WTC11 (cell line): Measurements from ENCODE around the gene ALDH3B1. TPM values are rescaled to one million over a fixed set of nuclear protein-coding genes. Genes with fewer than 3 reads are reported as not detected.
A peak's percentile ranks its signal among the peaks of the same experiment; 100 is the strongest.

ENCODE experiments used
- ATAC-seq: fragments of 200-7000 bp; cut with Tn5 transposase; 2 replicates; pipeline ENCODE4 v1.10.0; 2021; ENCODE audit warnings: mild to moderate bottlenecking, moderate library complexity
- CTCF ChIA-PET: fragments of 300-600 bp; sonication (Branson Sonifier 250); formaldehyde crosslinking; loops from one replicate; lab custom pipeline; 2021; ENCODE audit warnings: antibody characterized with exemption; lab: Charles Lee
- POLR2A ChIA-PET: fragments of 350-600 bp; sonication (Branson Sonifier 250); formaldehyde crosslinking; loops from one replicate; lab custom pipeline; 2021; ENCODE audit warnings: antibody characterized with exemption; lab: Charles Lee
- DNase-seq: peaks from one replicate; pipeline ENCODE4 v3.0.0; 2021; ENCODE audit warnings: low spot score
- H3K27ac Mint-ChIP-seq: 2 replicates; pipeline ENCODE4 v1.8.0; 2021; ENCODE audit warnings: mixed read lengths
- H3K27me3 Mint-ChIP-seq: 2 replicates; pipeline ENCODE4 v1.8.0; 2021; ENCODE audit warnings: low read depth, mild to moderate bottlenecking, moderate library complexity, mixed read lengths
- H3K36me3 Mint-ChIP-seq: 2 replicates; pipeline ENCODE4 v1.8.0; 2021; ENCODE audit warnings: mixed read lengths
- H3K4me1 Mint-ChIP-seq: 2 replicates; pipeline ENCODE4 v1.8.0; 2022; ENCODE audit warnings: mixed read lengths
- H3K4me3 Mint-ChIP-seq: 2 replicates; pipeline ENCODE4 v1.8.0; 2021; ENCODE audit warnings: mild to moderate bottlenecking, moderate library complexity, mixed read lengths
- H3K9me3 Mint-ChIP-seq: 2 replicates; pipeline ENCODE4 v1.8.0; 2021; ENCODE audit warnings: mixed read lengths
- ETV6 ChIP-seq: sonication (generic); formaldehyde crosslinking; IDR thresholded peaks from 2 replicates; pipeline ENCODE4 v1.8.1; 2022; ENCODE audit warnings: mild to moderate bottlenecking, missing genetic modification reagents
- MXD4 ChIP-seq: fragments of 250-450 bp; sonication (Bioruptor Pico); IDR thresholded peaks from 2 replicates; pipeline ENCODE4 v1.8.0; 2021; ENCODE audit warnings: mild to moderate bottlenecking, moderate library complexity, borderline replicate concordance
- SMAD3 ChIP-seq: sonication (generic); formaldehyde crosslinking; IDR thresholded peaks from 2 replicates; pipeline ENCODE4 v1.8.0; 2022; ENCODE audit warnings: missing genetic modification reagents, mild to moderate bottlenecking, borderline replicate concordance
- ZNF121 ChIP-seq: sonication (generic); formaldehyde crosslinking; IDR thresholded peaks from 2 replicates; pipeline ENCODE4 v1.8.0; 2023; ENCODE audit warnings: missing genetic modification reagents
- total RNA-seq: library from RNA; stranded (reverse); gene quantifications from 3 replicates; pipeline ENCODE4 v1.2.3, GENCODE V29; 2021
- TF ChIP-seq, protein P1 (sequence below): fragments of 250-450 bp; sonication (Bioruptor Pico); IDR thresholded peaks from 2 replicates; pipeline ENCODE4 v1.9.0; 2021; ENCODE audit warnings: mild to moderate bottlenecking, borderline replicate concordance
- TF ChIP-seq, protein P2 (sequence below): sonication (generic); formaldehyde crosslinking; IDR thresholded peaks from 2 replicates; pipeline ENCODE4 v1.8.0; 2022; ENCODE audit warnings: missing genetic modification reagents
- TF ChIP-seq, protein P3 (sequence below): fragments of 250-450 bp; sonication (Bioruptor Pico); IDR thresholded peaks from 2 replicates; pipeline ENCODE4 v2.1.2; 2022; ENCODE audit warnings: mild to moderate bottlenecking, moderate library complexity
- TF ChIP-seq, protein P4 (sequence below): sonication (generic); formaldehyde crosslinking; IDR thresholded peaks from 2 replicates; pipeline ENCODE4 v1.8.1; 2022; ENCODE audit warnings: low read depth, mild to moderate bottlenecking, moderate library complexity, missing genetic modification reagents, borderline replicate concordance
- TF ChIP-seq, protein P5 (sequence below): sonication (generic); formaldehyde crosslinking; conservative IDR thresholded peaks from 2 replicates; pipeline ENCODE4 v1.8.1; 2023; ENCODE audit warnings: mild to moderate bottlenecking, low read depth, missing genetic modification reagents, moderate library complexity
- TF ChIP-seq, protein P6 (sequence below): sonication (generic); formaldehyde crosslinking; IDR thresholded peaks from 2 replicates; pipeline ENCODE4 v1.8.1; 2023; ENCODE audit warnings: mild to moderate bottlenecking, missing genetic modification reagents

Gene ALDH3B1
- total RNA-seq, 1 experiment from 2014 or later: 0.46 TPM

GRCh38 chr11:68056317-68057285 is 46.5 kb downstream of the ALDH3B1 start:
- Mint-ChIP-seq H3K4me3 (no peak overlapping the region), H3K27me3 (no peaks in the 10 kb centered on the region), H3K9me3 (no peaks in the 10 kb centered on the region), H3K27ac (peak overlapping the region; percentile 80), H3K36me3 (peaks cover 38% of the 10 kb centered on the region), H3K4me1 (peaks cover 3% of the 10 kb centered on the region)
- DNase-seq (no peak), ATAC-seq (no peak)
- POLR2A ChIA-PET: interaction anchor here (0.6 to 0.7 kb wide), 2 partner anchors 17 to 129 kb away, joined by 3 to 5 read pairs; no protein-coding TSS in a partner anchor
- CTCF ChIA-PET: interaction anchor here (1.1 kb wide), 1 partner anchor 153 kb away, joined by 3 read pairs; no protein-coding TSS in a partner anchor
- TF ChIP-seq, protein P1, sequence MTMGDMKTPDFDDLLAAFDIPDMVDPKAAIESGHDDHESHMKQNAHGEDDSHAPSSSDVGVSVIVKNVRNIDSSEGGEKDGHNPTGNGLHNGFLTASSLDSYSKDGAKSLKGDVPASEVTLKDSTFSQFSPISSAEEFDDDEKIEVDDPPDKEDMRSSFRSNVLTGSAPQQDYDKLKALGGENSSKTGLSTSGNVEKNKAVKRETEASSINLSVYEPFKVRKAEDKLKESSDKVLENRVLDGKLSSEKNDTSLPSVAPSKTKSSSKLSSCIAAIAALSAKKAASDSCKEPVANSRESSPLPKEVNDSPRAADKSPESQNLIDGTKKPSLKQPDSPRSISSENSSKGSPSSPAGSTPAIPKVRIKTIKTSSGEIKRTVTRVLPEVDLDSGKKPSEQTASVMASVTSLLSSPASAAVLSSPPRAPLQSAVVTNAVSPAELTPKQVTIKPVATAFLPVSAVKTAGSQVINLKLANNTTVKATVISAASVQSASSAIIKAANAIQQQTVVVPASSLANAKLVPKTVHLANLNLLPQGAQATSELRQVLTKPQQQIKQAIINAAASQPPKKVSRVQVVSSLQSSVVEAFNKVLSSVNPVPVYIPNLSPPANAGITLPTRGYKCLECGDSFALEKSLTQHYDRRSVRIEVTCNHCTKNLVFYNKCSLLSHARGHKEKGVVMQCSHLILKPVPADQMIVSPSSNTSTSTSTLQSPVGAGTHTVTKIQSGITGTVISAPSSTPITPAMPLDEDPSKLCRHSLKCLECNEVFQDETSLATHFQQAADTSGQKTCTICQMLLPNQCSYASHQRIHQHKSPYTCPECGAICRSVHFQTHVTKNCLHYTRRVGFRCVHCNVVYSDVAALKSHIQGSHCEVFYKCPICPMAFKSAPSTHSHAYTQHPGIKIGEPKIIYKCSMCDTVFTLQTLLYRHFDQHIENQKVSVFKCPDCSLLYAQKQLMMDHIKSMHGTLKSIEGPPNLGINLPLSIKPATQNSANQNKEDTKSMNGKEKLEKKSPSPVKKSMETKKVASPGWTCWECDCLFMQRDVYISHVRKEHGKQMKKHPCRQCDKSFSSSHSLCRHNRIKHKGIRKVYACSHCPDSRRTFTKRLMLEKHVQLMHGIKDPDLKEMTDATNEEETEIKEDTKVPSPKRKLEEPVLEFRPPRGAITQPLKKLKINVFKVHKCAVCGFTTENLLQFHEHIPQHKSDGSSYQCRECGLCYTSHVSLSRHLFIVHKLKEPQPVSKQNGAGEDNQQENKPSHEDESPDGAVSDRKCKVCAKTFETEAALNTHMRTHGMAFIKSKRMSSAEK (CRISPR knock-in tag): no peak
- no peak for TF ChIP-seq MXD4
- TF ChIP-seq ZNF121 (CRISPR knock-in tag): peak; percentile 83
- TF ChIP-seq, protein P2, sequence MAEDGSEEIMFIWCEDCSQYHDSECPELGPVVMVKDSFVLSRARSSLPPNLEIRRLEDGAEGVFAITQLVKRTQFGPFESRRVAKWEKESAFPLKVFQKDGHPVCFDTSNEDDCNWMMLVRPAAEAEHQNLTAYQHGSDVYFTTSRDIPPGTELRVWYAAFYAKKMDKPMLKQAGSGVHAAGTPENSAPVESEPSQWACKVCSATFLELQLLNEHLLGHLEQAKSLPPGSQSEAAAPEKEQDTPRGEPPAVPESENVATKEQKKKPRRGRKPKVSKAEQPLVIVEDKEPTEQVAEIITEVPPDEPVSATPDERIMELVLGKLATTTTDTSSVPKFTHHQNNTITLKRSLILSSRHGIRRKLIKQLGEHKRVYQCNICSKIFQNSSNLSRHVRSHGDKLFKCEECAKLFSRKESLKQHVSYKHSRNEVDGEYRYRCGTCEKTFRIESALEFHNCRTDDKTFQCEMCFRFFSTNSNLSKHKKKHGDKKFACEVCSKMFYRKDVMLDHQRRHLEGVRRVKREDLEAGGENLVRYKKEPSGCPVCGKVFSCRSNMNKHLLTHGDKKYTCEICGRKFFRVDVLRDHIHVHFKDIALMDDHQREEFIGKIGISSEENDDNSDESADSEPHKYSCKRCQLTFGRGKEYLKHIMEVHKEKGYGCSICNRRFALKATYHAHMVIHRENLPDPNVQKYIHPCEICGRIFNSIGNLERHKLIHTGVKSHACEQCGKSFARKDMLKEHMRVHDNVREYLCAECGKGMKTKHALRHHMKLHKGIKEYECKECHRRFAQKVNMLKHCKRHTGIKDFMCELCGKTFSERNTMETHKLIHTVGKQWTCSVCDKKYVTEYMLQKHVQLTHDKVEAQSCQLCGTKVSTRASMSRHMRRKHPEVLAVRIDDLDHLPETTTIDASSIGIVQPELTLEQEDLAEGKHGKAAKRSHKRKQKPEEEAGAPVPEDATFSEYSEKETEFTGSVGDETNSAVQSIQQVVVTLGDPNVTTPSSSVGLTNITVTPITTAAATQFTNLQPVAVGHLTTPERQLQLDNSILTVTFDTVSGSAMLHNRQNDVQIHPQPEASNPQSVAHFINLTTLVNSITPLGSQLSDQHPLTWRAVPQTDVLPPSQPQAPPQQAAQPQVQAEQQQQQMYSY (CRISPR knock-in tag): no peak

GRCh38 chr11:68057807-68058206 is 47.7 kb downstream of the ALDH3B1 start:
- 0 out of 2 replicates have a peak overlapping the region, but pooled peaks have one; percentile 21 for H3K27ac Mint-ChIP-seq
- H3K36me3 Mint-ChIP-seq: peaks cover 50% of the 10 kb centered on the region
- H3K27me3 Mint-ChIP-seq: no peaks in the 10 kb centered on the region
- ATAC-seq: no peak
- H3K4me1 Mint-ChIP-seq: no peaks in the 10 kb centered on the region
- no peak for DNase-seq
- no peaks in the 10 kb centered on the region for H3K9me3 Mint-ChIP-seq
- ChIA-PET POLR2A (no interaction called here), CTCF (no interaction called here)
- TF ChIP-seq ETV6 (CRISPR knock-in tag): no peak
- TF ChIP-seq, protein P3, sequence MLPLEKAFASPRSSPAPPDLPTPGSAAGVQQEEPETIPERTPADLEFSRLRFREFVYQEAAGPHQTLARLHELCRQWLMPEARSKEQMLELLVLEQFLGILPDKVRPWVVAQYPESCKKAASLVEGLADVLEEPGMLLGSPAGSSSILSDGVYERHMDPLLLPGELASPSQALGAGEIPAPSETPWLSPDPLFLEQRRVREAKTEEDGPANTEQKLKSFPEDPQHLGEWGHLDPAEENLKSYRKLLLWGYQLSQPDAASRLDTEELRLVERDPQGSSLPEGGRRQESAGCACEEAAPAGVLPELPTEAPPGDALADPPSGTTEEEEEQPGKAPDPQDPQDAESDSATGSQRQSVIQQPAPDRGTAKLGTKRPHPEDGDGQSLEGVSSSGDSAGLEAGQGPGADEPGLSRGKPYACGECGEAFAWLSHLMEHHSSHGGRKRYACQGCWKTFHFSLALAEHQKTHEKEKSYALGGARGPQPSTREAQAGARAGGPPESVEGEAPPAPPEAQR: no peak
- peak; percentile 92 for TF ChIP-seq ZNF121 (CRISPR knock-in tag)
- TF ChIP-seq, all 79 proteins: peak for 1
- no peak overlapping the region for H3K4me3 Mint-ChIP-seq

- DNase-seq (no peak), ATAC-seq (no peak)
- no peak overlapping the region for H3K4me3 Mint-ChIP-seq
- H3K36me3 Mint-ChIP-seq: peaks cover 74% of the 10 kb centered on the region
- ChIA-PET CTCF (no interaction called here), POLR2A (no interaction called here)
- no peaks in the 10 kb centered on the region for H3K4me1 Mint-ChIP-seq
- no peaks in the 10 kb centered on the region for H3K9me3 Mint-ChIP-seq
- no peak overlapping the region for H3K27ac Mint-ChIP-seq
- H3K27me3 Mint-ChIP-seq: no peaks in the 10 kb centered on the region
- TF ChIP-seq, protein P4, sequence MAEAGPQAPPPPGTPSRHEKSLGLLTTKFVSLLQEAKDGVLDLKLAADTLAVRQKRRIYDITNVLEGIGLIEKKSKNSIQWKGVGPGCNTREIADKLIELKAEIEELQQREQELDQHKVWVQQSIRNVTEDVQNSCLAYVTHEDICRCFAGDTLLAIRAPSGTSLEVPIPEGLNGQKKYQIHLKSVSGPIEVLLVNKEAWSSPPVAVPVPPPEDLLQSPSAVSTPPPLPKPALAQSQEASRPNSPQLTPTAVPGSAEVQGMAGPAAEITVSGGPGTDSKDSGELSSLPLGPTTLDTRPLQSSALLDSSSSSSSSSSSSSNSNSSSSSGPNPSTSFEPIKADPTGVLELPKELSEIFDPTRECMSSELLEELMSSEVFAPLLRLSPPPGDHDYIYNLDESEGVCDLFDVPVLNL (CRISPR knock-in tag): no peak
- TF ChIP-seq, protein P5, sequence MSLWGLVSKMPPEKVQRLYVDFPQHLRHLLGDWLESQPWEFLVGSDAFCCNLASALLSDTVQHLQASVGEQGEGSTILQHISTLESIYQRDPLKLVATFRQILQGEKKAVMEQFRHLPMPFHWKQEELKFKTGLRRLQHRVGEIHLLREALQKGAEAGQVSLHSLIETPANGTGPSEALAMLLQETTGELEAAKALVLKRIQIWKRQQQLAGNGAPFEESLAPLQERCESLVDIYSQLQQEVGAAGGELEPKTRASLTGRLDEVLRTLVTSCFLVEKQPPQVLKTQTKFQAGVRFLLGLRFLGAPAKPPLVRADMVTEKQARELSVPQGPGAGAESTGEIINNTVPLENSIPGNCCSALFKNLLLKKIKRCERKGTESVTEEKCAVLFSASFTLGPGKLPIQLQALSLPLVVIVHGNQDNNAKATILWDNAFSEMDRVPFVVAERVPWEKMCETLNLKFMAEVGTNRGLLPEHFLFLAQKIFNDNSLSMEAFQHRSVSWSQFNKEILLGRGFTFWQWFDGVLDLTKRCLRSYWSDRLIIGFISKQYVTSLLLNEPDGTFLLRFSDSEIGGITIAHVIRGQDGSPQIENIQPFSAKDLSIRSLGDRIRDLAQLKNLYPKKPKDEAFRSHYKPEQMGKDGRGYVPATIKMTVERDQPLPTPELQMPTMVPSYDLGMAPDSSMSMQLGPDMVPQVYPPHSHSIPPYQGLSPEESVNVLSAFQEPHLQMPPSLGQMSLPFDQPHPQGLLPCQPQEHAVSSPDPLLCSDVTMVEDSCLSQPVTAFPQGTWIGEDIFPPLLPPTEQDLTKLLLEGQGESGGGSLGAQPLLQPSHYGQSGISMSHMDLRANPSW (CRISPR knock-in tag): no peak
- TF ChIP-seq, protein P6, sequence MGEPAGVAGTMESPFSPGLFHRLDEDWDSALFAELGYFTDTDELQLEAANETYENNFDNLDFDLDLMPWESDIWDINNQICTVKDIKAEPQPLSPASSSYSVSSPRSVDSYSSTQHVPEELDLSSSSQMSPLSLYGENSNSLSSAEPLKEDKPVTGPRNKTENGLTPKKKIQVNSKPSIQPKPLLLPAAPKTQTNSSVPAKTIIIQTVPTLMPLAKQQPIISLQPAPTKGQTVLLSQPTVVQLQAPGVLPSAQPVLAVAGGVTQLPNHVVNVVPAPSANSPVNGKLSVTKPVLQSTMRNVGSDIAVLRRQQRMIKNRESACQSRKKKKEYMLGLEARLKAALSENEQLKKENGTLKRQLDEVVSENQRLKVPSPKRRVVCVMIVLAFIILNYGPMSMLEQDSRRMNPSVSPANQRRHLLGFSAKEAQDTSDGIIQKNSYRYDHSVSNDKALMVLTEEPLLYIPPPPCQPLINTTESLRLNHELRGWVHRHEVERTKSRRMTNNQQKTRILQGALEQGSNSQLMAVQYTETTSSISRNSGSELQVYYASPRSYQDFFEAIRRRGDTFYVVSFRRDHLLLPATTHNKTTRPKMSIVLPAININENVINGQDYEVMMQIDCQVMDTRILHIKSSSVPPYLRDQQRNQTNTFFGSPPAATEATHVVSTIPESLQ (CRISPR knock-in tag): no peak
- TF ChIP-seq SMAD3: no peak
Measured at GRCh38 chr11:68061508-68061907, 51.4 kb downstream of the ALDH3B1 start.
